ENCODE results near the gene OR4D1. TPM values are rescaled to one million over a fixed set of nuclear protein-coding genes. Genes with fewer than 3 reads are reported as not detected.

OR4D1 gene
- total and polyA plus RNA-seq, 2 of the 4 experiments (the other 2 are of a cell fraction), result not detected

DNA sequence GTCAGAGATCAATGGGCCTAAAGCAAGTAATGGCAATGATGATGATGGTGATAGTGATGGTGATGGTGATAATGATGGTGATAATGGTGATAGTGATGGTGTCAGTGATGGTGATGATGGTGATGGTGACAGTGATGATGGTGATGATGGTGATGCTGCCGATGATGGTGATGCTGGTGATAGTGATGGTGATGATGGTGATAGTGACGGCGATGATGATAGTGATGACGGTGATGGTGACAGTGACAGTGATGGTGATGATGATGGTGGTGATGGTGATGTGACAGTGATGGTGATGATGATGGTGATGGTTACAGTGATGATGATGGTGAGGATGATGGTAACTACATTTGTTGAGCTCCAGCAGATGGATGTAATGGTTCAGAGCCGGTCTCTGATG is 30.8 kb upstream of the OR4D1 start:
- Histone ChIP-seq H2AK5ac (ENCODE audit: low read depth, low read length) (no peak overlapping the region), H4K20me1 (ENCODE audit: insufficient read depth, low read length) (no peaks in the 10 kb centered on the region), H3K9me1 (ENCODE audit: insufficient read depth, low read length) (peaks cover 3% of the 10 kb centered on the region; the same call in 1 of the 2 replicates), H3K4ac (ENCODE audit: low read depth, low read length) (no peak overlapping the region), H3K9me3 (ENCODE audit: control insufficient read depth, insufficient read depth, low read length) (no peaks in the 10 kb centered on the region), H2AK9ac (replicated peaks; ENCODE audit: low read depth, low read length, poor library complexity) (no peak overlapping the region), H3K9ac (ENCODE audit: low read depth, low read length) (no peak overlapping the region), H3K14ac (replicated peaks; ENCODE audit: low read depth, low read length) (no peak overlapping the region), H2BK20ac (ENCODE audit: low read depth, low read length) (no peak overlapping the region), H3K56ac (ENCODE audit: extremely low read depth, insufficient read depth, low read length) (no peak overlapping the region), H2BK120ac (ENCODE audit: low read depth, low read length) (no peak overlapping the region), H4K91ac (ENCODE audit: insufficient read depth, low read depth, low read length) (no peak overlapping the region), H3K23ac (ENCODE audit: low read depth, low read length) (no peak overlapping the region), H4K8ac (ENCODE audit: low read depth in 2 of 2, low read length in 2 of 2) (no peak overlapping the region), H3K27me3 (ENCODE audit: control insufficient read depth, insufficient read depth, low read length) (peaks cover 18% of the 10 kb centered on the region), H4K5ac (ENCODE audit: low read depth, low read length) (no peak overlapping the region), H3K4me2 (ENCODE audit: low read depth, low read length) (no peak overlapping the region), H3K79me1 (ENCODE audit: low read depth in 1 of 2, low read length in 2 of 2) (no peaks in the 10 kb centered on the region), H3K27ac (ENCODE audit: insufficient read depth, low read length) (no peak overlapping the region), H2BK15ac (ENCODE audit: low read depth, low read length) (no peak overlapping the region), H2AFZ (replicated peaks; ENCODE audit: low read length, poor library complexity) (no peak overlapping the region), H3K18ac (ENCODE audit: low read depth, low read length) (no peak overlapping the region), H3K4me1 (ENCODE audit: control insufficient read depth, insufficient read depth, low read length) (no peaks in the 10 kb centered on the region), H2BK5ac (ENCODE audit: low read depth, low read length, poor library complexity, severe bottlenecking) (no peak overlapping the region), H3K36me3 (ENCODE audit: control insufficient read depth, insufficient read depth, low read length) (no peaks in the 10 kb centered on the region), H3K4me3 (ENCODE audit: insufficient read depth, low read depth, low read length) (no peak overlapping the region)
- ATAC-seq (ENCODE audit: low read depth), result no peak
- WGBS, 2 experiments (ENCODE audit: extremely low coverage in 2 of 2, insufficient read length in 1 of 2), result 100% methylated on average over 4 of the region's 5 CpGs; no CpG with 5 or more reads in 1 of the 2 experiments
- in situ Hi-C loops (cut with MboI; ENCODE audit: low sequenced_read_pairs), result loop anchor here (10.0 to 25.0 kb wide), 3 partner anchors 113 to 1005 kb away; partner anchors contain the start of gene SRSF1
- BruUV-seq (replicated peaks), result no TSS peak
- ChIA-PET CTCF (no interaction called here), POLR2A (ENCODE audit: unreplicated experiment) (no interaction called here)
- dilution Hi-C loops (cut with HindIII; ENCODE audit: low sequenced_read_pairs, unreplicated experiment), result no loop called here
- intact Hi-C loops (cut with micrococcal nuclease), result loop anchor here (10.0 kb wide), 1 partner anchor 443 kb away; no protein-coding TSS in a partner anchor
- no peak for DNase-seq
- TF ChIP-seq RAD21 (IDR thresholded peaks at IDR 0.05; ENCODE audit: low read length) (no peak), MAFK (IDR thresholded peaks at IDR 0.05; ENCODE audit: low read depth, low read length) (no peak), RFX5 (IDR thresholded peaks at IDR 0.05; ENCODE audit: low read depth, low read length) (no peak), NFE2L2 (IDR thresholded peaks at IDR 0.05; ENCODE audit: low read depth, low read length) (no peak), CHD1 (IDR thresholded peaks at IDR 0.05; ENCODE audit: low read depth, low read length) (no peak), CEBPB (IDR thresholded peaks at IDR 0.05; ENCODE audit: low read depth, low read length) (no peak), MXI1 (IDR thresholded peaks at IDR 0.05; ENCODE audit: borderline replicate concordance, low read depth, low read length) (no peak), SMC3 (IDR thresholded peaks at IDR 0.05; ENCODE audit: low read depth, low read length) (no peak)

Data from IMR-90 (cell line).